Endothelial cell (in vitro differentiated cells): Measurements from ENCODE around the gene PEX14. TPM values are rescaled to one million over a fixed set of nuclear protein-coding genes. Genes with fewer than 3 reads are reported as not detected.

ENCODE experiments used
- DNase-seq: peaks from one replicate; pipeline ENCODE4 v3.0.0; 2021; ENCODE audit warnings: low spot score
- H3K27ac Mint-ChIP-seq: one replicate; pipeline ENCODE4 v1.8.0; 2021; ENCODE audit warnings: mixed read lengths, inconsistent platforms; ENCODE audit not compliant: unreplicated experiment
- H3K27me3 Mint-ChIP-seq: one replicate; pipeline ENCODE4 v1.8.0; 2021; ENCODE audit warnings: mild to moderate bottlenecking, moderate library complexity, mixed read lengths, inconsistent platforms; ENCODE audit not compliant: unreplicated experiment
- H3K36me3 Mint-ChIP-seq: one replicate; pipeline ENCODE4 v1.8.0; 2021; ENCODE audit warnings: mild to moderate bottlenecking, low read depth, mixed read lengths, inconsistent platforms; ENCODE audit not compliant: unreplicated experiment
- H3K4me1 Mint-ChIP-seq: one replicate; pipeline ENCODE4 v1.8.0; 2021; ENCODE audit warnings: mild to moderate bottlenecking, mixed read lengths, inconsistent platforms; ENCODE audit not compliant: unreplicated experiment
- H3K4me3 Mint-ChIP-seq: one replicate; pipeline ENCODE4 v1.8.0; 2021; ENCODE audit warnings: mild to moderate bottlenecking, mixed read lengths, inconsistent platforms; ENCODE audit not compliant: unreplicated experiment
- H3K9me3 Mint-ChIP-seq: one replicate; pipeline ENCODE4 v1.8.0; 2021; ENCODE audit warnings: mixed read lengths, inconsistent platforms; ENCODE audit not compliant: unreplicated experiment
- total RNA-seq: library from RNA; stranded (reverse); fragmentation: NEBNext Ultra II Directional; extraction: Animal tissue kit (Norgen Biotek cat#: 25700); gene quantifications from one replicate; pipeline ENCODE4 v1.2.1, GENCODE V29; 2021; ENCODE audit not compliant: unreplicated experiment
- TF ChIP-seq, protein P1 (sequence below): fragments of 200-600 bp; sonication (generic); IDR thresholded peaks from one replicate; pipeline ENCODE4 v1.5.0; 2021; ENCODE audit warnings: antibody characterized with exemption; ENCODE audit not compliant: unreplicated experiment

PEX14 gene
- total RNA-seq, 1 donor from 2014 or later = 20.9 TPM

DNA sequence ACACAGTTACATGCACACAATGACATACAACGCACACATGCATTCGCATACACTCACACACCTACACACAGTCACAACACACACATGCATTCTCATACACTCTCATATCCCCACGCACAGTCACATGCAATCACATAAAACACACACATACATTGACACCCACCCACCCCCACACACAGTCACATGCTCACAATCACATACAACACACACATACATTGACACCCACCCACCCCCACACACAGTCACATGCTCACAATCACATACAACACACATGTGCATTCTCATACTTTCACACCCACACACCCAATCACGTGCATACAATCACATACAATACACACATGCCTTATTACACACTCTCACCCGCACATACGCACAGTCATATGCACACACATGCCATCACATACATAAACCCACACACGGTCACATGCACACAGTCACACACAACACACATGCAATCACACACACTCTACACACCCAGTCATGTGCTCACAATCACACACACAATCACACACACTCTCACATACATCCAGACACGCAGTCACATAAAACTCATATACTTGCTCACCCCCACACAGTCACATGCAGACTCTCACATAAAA is 187.4 kb downstream of the PEX14 start:
- DNase-seq = no peak
- H3K36me3 Mint-ChIP-seq = no peaks in the 10 kb centered on the region
- peaks cover 3% of the 10 kb centered on the region for H3K27me3 Mint-ChIP-seq
- H3K4me3 Mint-ChIP-seq = no peak overlapping the region
- TF ChIP-seq, protein P1, sequence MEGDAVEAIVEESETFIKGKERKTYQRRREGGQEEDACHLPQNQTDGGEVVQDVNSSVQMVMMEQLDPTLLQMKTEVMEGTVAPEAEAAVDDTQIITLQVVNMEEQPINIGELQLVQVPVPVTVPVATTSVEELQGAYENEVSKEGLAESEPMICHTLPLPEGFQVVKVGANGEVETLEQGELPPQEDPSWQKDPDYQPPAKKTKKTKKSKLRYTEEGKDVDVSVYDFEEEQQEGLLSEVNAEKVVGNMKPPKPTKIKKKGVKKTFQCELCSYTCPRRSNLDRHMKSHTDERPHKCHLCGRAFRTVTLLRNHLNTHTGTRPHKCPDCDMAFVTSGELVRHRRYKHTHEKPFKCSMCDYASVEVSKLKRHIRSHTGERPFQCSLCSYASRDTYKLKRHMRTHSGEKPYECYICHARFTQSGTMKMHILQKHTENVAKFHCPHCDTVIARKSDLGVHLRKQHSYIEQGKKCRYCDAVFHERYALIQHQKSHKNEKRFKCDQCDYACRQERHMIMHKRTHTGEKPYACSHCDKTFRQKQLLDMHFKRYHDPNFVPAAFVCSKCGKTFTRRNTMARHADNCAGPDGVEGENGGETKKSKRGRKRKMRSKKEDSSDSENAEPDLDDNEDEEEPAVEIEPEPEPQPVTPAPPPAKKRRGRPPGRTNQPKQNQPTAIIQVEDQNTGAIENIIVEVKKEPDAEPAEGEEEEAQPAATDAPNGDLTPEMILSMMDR = no peak
- H3K9me3 Mint-ChIP-seq = no peaks in the 10 kb centered on the region
- H3K4me1 Mint-ChIP-seq = peaks cover 19% of the 10 kb centered on the region
- H3K27ac Mint-ChIP-seq = no peak overlapping the region

DNA sequence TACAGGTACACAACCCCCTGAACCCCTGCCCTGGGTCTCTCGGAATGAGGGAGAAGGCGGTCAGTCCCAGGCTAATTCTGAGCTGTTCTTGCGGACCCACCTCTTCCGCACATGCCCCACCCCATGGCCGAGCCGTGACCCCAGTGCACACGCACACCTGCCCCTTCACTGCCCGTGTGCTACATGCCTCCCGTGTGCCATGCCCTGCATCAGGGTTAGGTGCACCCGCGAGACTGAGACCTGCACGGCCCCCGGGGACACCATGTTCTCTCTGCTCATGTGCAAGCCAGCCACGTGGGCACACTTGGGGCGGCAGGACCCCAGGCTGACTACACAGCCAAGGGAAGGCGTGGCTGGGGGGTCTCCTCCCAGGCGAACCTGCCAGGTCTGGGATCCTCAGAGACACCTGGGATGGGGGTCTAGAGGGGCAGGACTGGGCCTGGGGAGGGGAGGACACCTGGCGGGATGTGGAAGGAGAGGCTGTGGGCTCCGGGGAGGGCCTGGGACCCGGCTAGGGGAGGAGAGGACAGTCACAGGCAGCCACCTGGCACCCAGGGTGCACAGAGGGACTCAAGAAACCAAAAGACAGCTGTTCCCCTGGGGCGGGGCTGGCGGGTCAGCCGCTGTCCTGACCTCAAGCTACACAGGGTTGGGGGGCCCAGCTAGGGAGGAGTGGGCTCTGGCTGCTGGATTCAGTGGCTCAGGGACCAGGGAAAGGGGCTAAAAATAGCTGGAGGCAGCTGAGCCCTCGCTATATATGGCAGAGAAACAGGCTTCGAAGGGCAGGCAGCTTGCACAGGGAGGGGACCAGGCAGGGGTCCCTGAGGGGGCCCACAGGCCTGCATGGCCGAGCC is 188.3 kb downstream of the PEX14 start:
- H3K36me3 Mint-ChIP-seq = no peaks in the 10 kb centered on the region
- H3K4me1 Mint-ChIP-seq = peaks cover 24% of the 10 kb centered on the region
- H3K4me3 Mint-ChIP-seq = no peak overlapping the region
- TF ChIP-seq, protein P1 = no peak
- DNase-seq = no peak
- H3K27ac Mint-ChIP-seq = no peak overlapping the region
- peaks cover 3% of the 10 kb centered on the region for H3K27me3 Mint-ChIP-seq
- no peaks in the 10 kb centered on the region for H3K9me3 Mint-ChIP-seq

DNA sequence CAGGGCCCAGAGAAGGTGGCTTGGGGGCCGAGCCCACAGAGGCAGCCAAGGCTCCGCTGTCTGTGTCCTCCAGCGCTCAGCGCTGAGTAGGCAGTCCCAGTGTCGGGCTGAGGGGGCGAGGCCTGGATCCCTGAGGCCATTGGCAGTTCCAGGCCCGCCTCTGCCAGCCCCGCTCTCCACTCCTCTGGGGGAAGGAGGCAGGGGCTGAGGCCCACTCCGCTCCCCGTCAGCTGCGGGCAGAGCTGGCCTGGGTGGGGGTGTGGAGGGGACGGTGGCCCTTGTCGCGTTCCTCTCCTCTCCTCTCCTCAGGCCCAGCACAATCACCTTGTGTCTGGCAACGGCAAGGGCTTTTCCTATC is 188.9 kb downstream of the PEX14 start:
- H3K27me3 Mint-ChIP-seq = peaks cover 4% of the 10 kb centered on the region
- H3K36me3 Mint-ChIP-seq = no peaks in the 10 kb centered on the region
- no peak overlapping the region for H3K27ac Mint-ChIP-seq
- H3K9me3 Mint-ChIP-seq = no peaks in the 10 kb centered on the region
- H3K4me1 Mint-ChIP-seq = peaks cover 28% of the 10 kb centered on the region
- H3K4me3 Mint-ChIP-seq = no peak overlapping the region
- DNase-seq = peak; percentile 56
- TF ChIP-seq, protein P1 = no peak

DNA sequence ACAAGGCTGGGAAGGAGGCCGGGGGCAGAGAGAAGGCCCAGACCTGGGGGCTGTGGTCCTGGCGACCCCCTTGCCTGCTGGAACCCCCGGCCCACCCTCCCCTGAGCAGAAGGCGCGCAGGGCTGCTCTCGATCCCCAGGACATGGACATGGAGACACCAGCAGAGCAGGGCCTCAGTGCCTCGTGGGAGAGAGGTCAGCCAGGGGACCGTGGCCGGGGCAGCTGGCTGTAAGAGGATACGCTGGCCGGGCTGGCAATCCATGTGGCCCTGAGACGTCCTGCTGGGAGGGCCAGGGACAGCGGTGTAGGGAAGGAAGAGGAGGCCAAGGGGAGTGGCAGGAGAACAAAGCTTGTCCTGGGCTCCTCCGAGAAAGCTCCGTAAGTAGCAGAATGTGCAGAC is 189.5 kb downstream of the PEX14 start:
- no peaks in the 10 kb centered on the region for H3K9me3 Mint-ChIP-seq
- no peak overlapping the region for H3K27ac Mint-ChIP-seq
- H3K4me3 Mint-ChIP-seq = no peak overlapping the region
- H3K27me3 Mint-ChIP-seq = peaks cover 4% of the 10 kb centered on the region
- no peaks in the 10 kb centered on the region for H3K36me3 Mint-ChIP-seq
- TF ChIP-seq, protein P1 = no peak
- no peak for DNase-seq
- peaks cover 32% of the 10 kb centered on the region for H3K4me1 Mint-ChIP-seq

DNA sequence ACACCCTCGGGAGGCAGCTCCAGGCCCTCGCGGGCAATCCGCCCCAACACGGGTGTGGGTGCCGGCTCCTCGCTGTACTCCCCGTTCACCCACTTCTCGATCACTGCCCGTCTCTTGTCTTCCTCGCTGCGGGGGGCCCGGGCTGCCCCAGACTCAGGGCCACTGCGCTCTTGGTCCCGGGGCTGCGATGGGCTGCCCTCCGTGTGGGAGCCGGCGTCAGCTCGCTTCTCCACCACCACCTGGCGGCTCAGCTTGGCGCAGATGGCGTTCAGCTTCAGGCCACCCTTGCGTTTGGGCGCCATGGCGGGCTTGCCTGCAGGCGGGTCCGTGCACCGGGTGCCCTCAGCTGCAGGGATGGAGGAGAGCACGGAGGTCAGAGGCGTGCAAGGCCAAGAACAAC is 190.5 kb downstream of the PEX14 start:
- Mint-ChIP-seq H3K36me3 (no peaks in the 10 kb centered on the region), H3K4me3 (no peak overlapping the region), H3K4me1 (peaks cover 34% of the 10 kb centered on the region)

More for the DNA sequence above, 190.5 kb downstream of the PEX14 start:
- no peak for DNase-seq
- TF ChIP-seq, protein P1 = no peak
- Mint-ChIP-seq H3K27me3 (peaks cover 4% of the 10 kb centered on the region), H3K27ac (no peak overlapping the region), H3K9me3 (no peaks in the 10 kb centered on the region)
